Superior temporal gyrus (tissue), 1 donor: ENCODE results near the gene PBX4.
A peak's percentile ranks its signal among the peaks of the same experiment; 100 is the strongest.

Source experiments
- DNase-seq: peaks from one replicate; pipeline ENCODE4 v3.0.0-alpha.2; 2016; ENCODE audit errors: extremely low spot score

The PBX4 gene

DNA sequence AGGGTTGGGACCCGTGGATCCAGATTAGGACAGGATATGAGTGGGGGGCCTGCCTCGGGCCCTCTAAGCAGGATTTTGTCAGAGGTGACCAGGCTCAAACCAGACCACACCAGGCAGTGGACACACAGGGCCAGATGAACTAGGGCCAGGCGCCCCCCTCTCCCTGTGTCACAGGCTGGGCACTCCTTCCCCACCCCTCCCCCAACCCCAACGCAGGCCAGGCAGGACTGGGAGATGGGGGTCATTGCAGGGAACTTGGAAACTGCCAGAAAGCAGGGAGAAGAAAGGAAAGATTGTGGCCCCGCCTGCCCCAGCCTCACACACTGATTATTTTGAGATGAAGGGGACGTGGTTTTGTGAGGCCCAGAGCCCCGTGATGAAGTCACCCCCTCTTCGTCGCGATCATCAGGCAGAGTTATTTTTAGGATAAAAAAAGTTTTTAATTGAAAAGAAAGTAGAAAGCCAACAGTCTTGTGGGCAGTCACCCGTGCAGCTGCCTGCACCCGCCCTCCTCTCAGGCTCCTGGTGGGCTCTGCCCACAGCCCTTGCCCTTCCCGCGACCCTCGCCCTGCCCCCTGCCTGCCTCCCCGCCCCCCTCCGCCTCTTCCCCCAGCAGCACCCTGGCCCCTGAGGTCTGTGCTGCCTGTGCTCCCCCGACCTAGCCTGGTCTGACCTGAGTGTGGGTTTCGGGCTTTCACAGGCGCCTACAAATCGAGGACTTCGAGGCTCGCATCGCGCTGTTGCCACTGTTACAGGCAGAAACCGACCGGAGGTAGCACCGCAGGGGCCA, 91.7 kb downstream of the PBX4 start:
- DNase-seq = no peak

DNA sequence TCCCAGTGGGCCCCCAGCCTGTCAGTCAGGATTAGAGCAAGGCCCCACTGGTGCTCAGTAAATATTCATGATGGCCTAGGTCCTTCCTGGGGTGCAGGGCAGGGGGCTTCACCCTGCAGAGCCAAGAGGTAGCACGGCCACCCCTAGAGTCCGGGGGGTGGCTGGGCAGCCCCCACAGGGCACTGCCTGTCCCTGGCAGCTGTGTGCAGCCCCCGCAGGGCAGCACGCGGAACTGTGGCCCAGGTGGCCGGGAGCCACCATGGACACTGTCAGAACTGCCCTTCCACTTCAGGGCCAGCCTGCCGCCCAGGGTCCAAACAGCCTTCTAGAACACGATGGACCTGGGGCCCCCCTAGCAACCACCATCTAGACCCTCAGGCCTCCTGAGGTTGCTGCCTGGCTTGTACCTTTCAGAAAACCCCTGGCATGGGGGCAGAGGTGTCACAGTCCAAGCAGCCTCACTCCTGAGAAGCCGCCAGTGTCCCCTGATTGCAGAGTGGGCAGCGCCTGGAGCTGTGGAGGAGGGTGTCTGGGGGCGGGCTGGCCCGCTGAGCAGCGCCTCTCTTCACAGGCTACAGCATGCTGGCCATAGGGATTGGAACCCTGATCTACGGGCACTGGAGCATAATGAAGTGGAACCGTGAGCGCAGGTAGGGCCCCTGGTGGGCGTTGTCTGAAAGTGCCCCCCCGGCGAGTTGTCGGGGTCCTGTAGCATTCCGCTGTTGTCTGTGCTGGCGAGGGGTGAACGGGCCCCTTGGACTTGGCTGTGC, 92.7 kb downstream of the PBX4 start:
- DNase-seq = no peak

- no peak for DNase-seq
Observed at GRCh38 chr19:19524053-19524452, 94.4 kb downstream of the PBX4 start.

GRCh38 chr19:19523177-19523576, 95.3 kb downstream of the PBX4 start:
- DNase-seq = no peak

- DNase-seq = no peak
Observed at GRCh38 chr19:19520989-19521388, 97.5 kb downstream of the PBX4 start.

DNA sequence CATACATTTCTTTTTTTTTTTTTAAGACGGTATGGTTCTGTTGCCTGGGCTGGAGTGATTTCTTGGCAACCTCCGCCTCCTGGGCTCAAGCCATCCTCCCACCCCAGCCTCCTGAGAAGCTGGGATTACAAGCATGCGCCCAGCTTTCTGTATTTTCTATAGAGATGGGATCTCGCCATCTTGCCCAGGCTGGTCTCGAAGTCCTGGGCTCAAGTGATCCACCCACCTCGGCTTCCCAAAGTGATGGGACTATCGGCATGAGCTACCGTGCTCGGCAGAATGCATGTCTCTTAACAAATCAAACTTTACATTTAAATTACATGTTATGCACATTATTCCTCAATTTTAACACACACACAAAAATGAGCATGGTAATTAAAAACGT, 101.3 kb downstream of the PBX4 start:
- no peak for DNase-seq

DNA sequence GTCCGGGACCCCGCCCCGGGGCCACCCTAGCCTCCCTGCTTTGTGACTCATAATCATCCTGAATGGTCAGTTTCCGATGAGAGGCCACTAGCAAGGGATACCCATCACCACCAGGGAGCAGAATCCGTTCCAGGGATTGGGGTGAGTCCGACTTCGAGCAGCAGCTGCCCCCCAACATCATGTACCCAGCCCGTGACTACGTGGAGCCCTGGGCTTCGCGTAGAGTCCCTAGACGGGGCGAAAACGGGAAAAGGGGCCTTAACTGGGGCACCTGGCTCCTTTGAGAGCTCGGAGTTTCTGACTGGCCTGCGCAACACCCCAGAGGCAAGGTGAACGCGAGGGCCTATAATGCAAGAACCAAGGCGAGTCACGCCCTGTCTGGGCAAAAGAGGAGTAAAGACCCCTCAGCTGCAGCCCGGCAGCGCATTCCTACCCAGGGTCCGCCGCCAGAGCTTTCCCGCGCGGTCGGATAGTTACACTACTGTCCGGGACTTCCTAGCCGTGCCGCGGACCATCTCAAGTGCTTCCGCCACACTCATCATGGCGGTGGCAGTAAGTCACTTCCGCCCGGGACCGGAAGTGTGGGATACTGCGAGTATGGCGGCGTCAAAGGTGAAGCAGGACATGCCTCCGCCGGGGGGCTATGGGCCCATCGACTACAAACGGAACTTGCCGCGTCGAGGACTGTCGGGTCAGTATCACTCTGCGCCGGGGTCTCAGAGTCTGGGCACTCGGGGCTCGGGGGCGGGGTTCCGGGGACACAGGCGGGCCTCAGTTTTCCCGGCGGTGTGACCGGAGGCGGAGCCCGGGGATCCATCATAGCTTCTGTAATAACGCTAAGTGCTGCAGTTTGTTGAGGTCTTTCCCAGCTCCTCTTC, 102.6 kb downstream of the PBX4 start, which contains the start of gene NDUFA13:
Gene NDUFA13 (plus strand): TSS at position 584 of the 878 bp plus-strand sequence. CDS start 14 bp downstream, at position 598.
- DNase-seq = peak; percentile 97

DNA sequence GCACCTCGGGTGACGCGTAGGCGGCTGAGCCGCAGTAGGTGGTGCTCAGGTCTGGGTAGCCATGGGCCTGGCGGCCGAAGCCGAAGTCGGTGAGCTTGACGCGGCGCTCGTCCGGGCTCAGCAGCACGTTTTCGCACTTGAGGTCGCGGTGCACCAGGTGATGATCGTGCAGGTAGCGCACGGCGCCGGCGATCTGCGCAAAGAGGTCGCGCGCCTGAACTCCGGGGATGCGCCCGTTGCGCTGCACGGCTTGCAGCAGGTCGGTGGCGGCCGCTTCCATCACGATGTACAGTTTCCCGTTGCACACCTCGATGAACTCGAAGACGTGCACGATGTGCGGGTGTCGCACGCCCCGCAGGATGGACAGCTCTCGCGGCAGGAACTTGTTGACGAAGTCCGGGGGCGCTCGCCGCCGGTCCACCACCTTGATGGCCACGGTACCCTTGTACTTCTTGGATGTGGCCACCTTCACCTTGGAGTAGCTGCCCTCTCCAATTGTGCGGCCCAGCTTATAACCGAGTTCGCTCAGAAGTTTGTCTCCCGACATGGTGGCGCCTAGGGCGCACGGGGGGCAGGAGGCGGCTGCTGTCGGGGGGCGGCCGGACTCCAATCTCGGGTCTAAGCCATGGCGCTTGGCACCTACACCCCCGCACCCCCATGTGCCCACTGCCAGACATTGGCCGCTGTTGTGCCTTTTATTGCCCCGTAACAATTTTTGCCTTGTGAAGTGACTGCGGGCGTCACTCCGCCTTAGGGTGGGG, 103.4 kb downstream of the PBX4 start, which contains the start of gene TSSK6:
Gene TSSK6 (minus strand): TSS at position 668 of the 761 bp plus-strand sequence. CDS start 121 bp downstream, at position 547.
- DNase-seq = no peak

DNA sequence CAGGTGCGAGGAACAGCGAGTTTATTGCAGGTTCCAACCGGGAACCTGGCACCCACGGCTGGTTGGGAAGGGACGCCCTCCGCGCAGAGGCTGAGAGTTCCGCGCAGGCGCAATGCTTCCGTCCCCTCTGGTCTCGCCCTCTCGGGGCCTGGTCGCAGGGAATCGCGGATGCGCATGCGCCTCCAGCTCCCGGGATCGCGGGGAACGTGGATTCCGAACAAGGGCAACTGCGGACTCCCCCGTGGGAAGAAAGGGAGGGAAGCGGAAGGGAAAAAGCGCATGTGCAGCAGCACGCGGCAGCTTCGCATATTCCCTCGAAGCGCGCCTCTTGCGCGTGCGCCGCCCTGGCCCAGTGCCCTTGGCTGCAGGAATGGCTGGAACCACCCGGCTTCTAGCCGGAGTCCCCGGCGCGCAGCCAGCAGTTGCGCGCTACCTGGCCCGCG, 104.3 kb downstream of the PBX4 start:
- DNase-seq = no peak

DNA sequence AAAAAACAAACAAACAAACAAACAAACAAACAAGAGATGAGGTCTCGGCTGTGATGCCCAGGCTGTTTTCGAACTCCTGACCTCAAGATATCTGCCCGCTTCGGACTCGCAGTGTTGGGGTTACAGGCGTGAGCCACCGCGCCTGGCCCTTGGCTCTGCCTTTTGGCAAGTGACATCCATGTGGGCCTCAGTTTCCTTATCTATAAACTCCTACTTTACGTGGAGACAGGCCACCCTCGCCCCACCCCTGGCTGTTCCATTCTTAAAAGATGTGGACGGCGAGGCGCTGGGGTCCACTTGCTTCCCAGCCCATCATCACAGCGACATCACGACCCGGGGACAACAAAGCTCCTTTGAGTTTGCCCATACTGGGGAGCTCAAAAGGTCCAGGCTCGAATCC, 104.8 kb downstream of the PBX4 start:
- DNase-seq = no peak
